Jurkat, Clone E6-1 (cell line): ENCODE measurements around the gene CAP2.
"Not testable (repeated sequence)": the region's sequence is repeated elsewhere in the genome, so short reads cannot be mapped to it uniquely, and the experiment has no call there.

Experiments
- DNase-seq: peaks from one replicate; pipeline ENCODE4 v3.0.0-alpha.2; 2011; ENCODE audit warnings: low read depth, low spot score
- H3K4me3 ChIP-seq: 2 replicates; pipeline ENCODE4 v1.5.1; 2011; ENCODE audit warnings: mild to moderate bottlenecking, low read length, control low read depth, moderate library complexity

The CAP2 gene

DNA sequence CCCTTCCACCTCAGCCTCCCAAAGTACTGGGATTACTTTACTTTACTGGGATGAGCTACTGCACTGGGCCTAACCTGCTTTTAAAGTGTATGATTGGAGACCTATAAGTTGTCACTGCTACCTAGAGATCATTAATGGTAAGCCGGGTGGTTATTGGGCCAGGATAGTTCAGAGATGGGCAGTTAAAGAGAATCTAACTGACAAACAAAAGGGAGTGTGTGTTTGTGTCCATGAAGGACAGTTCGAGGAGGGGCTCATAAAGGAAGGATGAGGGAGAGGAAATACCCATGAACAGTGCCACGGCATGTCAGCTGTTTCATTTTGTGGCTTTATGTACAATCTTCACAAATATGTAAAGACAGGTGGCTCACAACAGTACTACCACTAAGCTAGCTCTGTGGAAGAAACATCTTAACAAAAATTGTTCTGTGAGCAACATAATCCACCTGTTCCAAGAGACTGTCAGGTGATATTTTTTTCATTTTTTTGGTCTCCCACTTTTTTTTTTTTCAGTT is 137.0 kb downstream of the CAP2 start:
- no peak overlapping the region for H3K4me3 ChIP-seq
- no peak for DNase-seq

- no peak for DNase-seq
- H3K4me3 ChIP-seq, result no peak overlapping the region
These were observed 143.2 kb downstream of the CAP2 start for GRCh38 chr6:17536586-17536985.

GRCh38 chr6:17542243-17542642 is 148.8 kb downstream of the CAP2 start:
- H3K4me3 ChIP-seq, result no peak overlapping the region
- no peak for DNase-seq

GRCh38 chr6:17545681-17546080 is 152.3 kb downstream of the CAP2 start:
- not testable (repeated sequence) for DNase-seq, H3K4me3 ChIP-seq

DNA sequence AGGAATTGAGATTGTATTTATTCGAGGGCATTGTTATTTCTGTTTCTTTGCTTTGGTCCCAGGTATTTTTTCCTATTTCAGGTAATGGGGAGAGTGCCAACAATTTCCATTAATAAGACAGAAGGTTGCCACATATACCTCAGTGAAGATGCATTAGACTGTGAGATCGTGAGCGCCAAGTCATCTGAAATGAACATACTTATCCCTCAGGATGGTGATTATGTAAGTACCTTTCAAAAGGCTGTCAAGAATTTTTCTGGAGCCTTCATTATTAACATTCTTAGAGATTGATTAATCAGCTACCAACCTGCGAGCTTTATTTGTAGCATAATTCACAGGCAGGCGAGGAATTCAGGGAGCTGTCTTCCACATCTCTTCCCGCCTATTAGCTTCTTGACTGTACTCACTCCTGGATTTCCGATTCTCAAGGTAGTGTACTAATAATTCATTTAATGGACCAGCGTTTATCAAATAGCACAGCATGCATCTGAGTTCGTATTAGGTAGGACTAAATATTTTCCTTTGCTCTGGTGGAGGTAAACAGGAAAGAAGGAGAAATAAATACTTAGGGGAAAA is 158.1 kb downstream of the CAP2 start:
- DNase-seq, result no peak
- H3K4me3 ChIP-seq, result no peak overlapping the region

GRCh38 chr6:17552861-17553260 is 159.5 kb downstream of the CAP2 start:
- no peak for DNase-seq
- H3K4me3 ChIP-seq, result no peak overlapping the region

GRCh38 chr6:17556014-17556413 is 162.6 kb downstream of the CAP2 start:
- DNase-seq, result no peak
- H3K4me3 ChIP-seq, result no peak overlapping the region

DNA sequence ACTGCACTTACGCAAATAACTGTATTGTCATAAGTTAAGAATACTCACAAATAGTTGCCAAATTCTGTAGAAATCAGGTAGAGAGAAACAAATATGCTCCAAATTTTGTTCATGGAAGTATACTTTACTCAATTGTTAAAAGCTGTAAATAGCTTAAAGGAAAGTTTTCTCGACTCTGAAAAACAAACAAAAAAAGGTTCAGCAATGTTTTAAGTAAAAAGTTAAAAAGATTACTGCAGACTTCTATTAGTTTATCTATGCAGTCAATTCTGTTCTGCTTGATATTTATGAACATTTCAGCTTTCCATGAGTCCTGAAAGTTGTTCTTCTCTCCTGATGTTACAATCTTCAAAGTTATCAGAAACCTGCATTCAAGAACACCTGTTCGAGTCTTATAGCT is 169.2 kb downstream of the CAP2 start:
- no peak overlapping the region for H3K4me3 ChIP-seq
- no peak for DNase-seq

DNA sequence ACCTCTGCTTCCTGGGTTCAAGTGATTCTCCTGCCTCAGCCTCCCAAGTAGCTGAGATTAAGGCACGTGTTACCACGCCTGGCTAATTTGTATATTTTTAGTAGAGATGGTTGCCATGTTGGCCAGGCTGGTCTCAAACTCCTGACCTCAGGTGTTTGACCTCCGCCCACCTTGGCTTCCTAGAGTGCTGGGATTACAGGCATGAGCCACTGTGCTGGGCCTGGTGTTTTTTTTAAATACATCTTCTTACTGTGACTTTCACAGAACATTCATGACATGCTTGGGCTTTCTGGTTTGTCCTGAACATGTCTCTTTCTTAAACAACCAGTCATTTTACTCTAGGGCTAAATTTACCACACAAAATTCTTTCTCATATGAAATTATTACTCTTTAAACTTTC is 172.0 kb downstream of the CAP2 start:
- DNase-seq, result no peak

DNA sequence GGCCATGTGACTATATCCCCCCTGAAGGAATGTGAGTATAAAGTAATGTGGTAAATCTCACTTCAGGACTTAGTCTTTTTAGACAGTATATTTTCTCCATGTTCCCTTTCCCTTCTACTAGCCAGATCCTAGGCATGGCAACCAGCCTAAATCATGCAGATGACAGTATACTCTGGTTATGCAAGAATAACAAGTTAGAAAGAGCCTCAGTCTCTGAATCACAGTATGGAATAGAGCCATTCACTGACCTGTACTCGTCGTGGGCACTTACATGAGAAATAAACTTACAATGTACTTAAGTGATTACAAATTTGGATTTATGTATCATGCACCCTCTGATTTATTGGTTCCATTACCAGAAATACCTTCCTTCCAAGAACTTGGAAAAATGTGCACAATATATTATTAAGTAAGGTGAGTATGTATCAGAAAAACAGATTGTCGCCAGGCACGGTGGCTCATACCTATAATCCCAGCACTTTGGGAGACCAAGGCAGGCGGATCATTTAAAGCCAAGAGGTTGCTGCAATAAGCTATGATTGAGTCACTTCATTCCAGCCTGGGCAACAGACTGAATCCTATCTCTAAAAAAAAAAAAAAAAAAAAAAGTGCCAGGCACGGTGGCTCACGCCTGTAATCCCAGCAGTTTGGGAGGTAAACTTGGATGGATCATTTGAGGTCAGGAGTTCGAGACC is 181.6 kb downstream of the CAP2 start:
- DNase-seq, result no peak
- H3K4me3 ChIP-seq, result no peak overlapping the region

More for the DNA sequence above, 172.0 kb downstream of the CAP2 start:
- no peak overlapping the region for H3K4me3 ChIP-seq

GRCh38 chr6:17577059-17577458 is 183.7 kb downstream of the CAP2 start:
- DNase-seq, result no peak
- H3K4me3 ChIP-seq, result no peak overlapping the region

DNA sequence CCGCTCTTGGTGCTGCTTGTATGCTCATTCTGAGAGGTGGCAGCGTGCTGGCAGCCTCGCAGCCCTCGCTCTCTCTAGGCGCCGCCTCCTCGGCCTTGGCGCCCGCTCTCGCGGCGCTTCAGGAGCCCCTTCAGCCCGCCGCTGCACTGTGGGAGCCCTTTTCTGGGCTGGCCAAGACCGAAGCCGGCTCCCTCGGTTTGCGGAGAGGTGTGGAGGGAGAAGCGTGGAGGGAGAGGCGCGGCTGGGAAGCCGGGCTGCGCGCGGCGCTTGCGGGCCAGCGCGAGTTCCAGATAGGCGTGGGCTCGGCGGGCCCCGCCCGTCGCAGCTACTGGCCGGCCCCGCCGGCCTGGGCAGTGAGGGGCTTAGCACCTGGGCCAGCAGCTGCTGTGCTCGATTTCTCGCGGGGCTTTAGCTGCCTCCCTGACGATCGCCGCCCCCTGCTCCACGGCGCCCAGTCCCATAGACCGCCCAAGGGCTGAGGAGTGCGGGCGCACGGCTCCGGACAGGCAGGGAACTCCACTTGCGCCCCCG is 187.2 kb downstream of the CAP2 start:
- DNase-seq, result no peak
- H3K4me3 ChIP-seq, result no peak overlapping the region

GRCh38 chr6:17581282-17581681 is 187.9 kb downstream of the CAP2 start:
- DNase-seq, H3K4me3 ChIP-seq: not testable (repeated sequence)

DNA sequence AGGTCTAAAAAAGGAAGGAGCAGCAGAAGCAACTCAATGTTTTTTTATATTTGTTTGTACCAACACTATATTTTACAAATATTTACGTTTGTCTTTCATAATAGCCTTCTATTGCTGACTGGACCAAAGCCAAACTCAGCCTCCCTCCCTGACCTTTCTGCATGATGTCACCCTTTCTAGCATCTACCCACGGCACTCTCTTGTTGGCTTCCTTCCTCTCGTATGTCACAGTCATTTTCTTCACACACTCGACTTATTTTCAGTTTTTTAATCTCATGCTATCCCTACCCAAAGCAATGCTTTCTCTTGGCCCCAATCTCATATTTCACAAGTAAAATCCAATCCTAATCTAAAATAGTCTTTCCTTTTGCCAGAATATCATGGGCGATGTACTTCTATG is 190.4 kb downstream of the CAP2 start:
- no peak for DNase-seq
- H3K4me3 ChIP-seq, result no peak overlapping the region

GRCh38 chr6:17584241-17584803 is 190.9 kb downstream of the CAP2 start:
- H3K4me3 ChIP-seq, result no peak overlapping the region
- DNase-seq, result peak; percentile 44

DNA sequence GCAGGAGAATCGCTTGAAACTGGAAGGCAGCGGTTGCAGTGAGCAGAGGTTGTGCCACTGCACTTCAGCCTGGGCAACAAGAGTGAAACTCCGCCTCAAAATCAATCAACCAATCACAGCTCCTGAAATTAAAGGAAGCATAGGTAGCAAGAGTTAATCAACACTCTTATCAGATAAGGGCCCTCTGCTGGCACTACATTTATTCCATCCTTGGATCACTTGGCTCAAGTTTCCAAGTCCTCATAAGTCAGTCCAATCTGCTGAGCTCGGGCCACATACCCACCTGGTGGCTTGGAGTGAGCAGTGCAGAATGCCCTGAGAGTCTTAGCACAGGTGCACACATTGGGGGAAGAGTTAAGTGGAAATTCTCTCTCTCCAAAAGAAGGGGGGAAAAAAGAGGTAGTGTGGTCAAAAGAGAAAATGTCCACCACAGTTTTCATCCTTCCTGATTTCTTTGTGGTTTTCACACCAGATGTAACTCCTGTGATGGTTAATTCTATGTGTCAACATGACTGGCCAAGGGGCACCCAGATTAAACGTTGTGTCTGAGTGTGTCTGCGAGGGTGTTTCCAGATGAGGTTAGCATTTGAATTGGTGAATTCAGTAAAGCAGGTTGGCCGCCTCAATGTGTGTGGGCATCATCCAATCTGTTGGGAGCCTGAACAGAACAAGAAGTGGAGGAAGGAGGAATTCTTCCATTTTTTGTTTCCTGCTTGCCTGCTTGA is 192.5 kb downstream of the CAP2 start:
- no peak overlapping the region for H3K4me3 ChIP-seq
- DNase-seq, result peak; percentile 51

DNA sequence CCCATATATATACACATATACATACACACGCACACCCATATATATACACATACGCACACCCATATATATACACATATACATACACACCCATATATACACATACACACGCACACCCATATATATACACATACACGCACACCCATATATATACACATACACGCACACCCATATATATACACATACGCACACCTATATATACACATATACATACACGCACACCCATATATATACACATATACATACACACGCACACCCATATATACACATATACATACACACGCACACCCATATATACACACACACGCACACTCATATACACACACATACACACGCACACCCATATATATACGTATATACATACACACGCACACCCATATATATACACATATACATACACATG is 193.2 kb downstream of the CAP2 start:
- not testable (repeated sequence) for H3K4me3 ChIP-seq, DNase-seq

- no peak for DNase-seq
- H3K4me3 ChIP-seq, result no peak overlapping the region
These were observed 194.6 kb downstream of the CAP2 start for GRCh38 chr6:17588011-17588410.

GRCh38 chr6:17589406-17590096 is 196.2 kb downstream of the CAP2 start:
- peak; percentile 79 for DNase-seq
- H3K4me3 ChIP-seq, result no peak overlapping the region
